HepG2 (cell line): ENCODE results near the gene ZC3H13. TPM values are rescaled to one million over a fixed set of nuclear protein-coding genes. Genes with fewer than 3 reads are reported as not detected.

Experiments
- ATAC-seq: fragments of 200-7000 bp; cut with Tn5 transposase; 3 replicates; pipeline ENCODE4 v1.9.1; 2020; ENCODE audit warnings: mild to moderate bottlenecking, moderate library complexity
- BruUV-seq: library from RNA; stranded (reverse); fragments of 400-500 nt; replicated peaks from 2 replicates; lab custom pipeline; 2021; lab: Mats Ljungman, UMichigan
- CTCF ChIA-PET: fragments of 300-600 bp; formaldehyde crosslinking; extraction: SDS; loops from one replicate; lab custom pipeline; 2021; ENCODE audit warnings: low total read pairs, inconsistent platforms, low intra/inter-chr PET ratio; lab: Yijun Ruan, JAX
- POLR2A ChIA-PET: fragments of 350-600 bp; sonication (Branson Sonifier 250); formaldehyde crosslinking; loops from one replicate; lab custom pipeline; 2020; ENCODE audit warnings: antibody characterized with exemption, inconsistent platforms; lab: Yijun Ruan, JAX
- DNase-seq: peaks from one replicate; pipeline ENCODE4 v3.0.0-alpha.2; 2015; ENCODE audit warnings: low spot score
- FAIRE-seq: peaks from 3 replicates; lab custom pipeline; 2011; peaks lifted over from hg19 to GRCh38; lab: Jason Lieb, UNC
- H2AFZ ChIP-seq: one replicate; pipeline ENCODE4 v1.6.1; 2011; ENCODE audit warnings: low read length, inconsistent platforms
- H3K27ac ChIP-seq: fragments of 300-600 bp; 3 replicates; pipeline ENCODE4 v1.8.0; 2011; ENCODE audit warnings: mixed run types, mild to moderate bottlenecking, mixed read lengths, low read length, inconsistent platforms; ENCODE audit not compliant: insufficient read depth; ENCODE audit errors: extremely low read length
- H3K27me3 ChIP-seq, 2 experiments: fragments of 200-600 bp in 1 of 2; 2 replicates in 1 of 2; 3 replicates in 1 of 2; pipeline versions ENCODE4 v1.6.0 to v1.8.0; 2011; ENCODE audit warnings: low read length in 2 of 2, mild to moderate bottlenecking in 2 of 2, moderate library complexity in 2 of 2, inconsistent platforms in 1 of 2; ENCODE audit not compliant: insufficient read depth in 2 of 2, control insufficient read depth in 1 of 2
- H3K36me3 ChIP-seq, 2 experiments: fragments of 200-600 bp in 1 of 2; replicated peaks in 1 of 2; 2 replicates in 1 of 2; 3 replicates in 1 of 2; pipeline versions ENCODE4 v1.5.1 to v1.8.0; 2011; ENCODE audit warnings: low read length in 2 of 2, inconsistent platforms in 1 of 2; ENCODE audit not compliant: insufficient read depth in 2 of 2, control insufficient read depth in 1 of 2
- H3K4me1 ChIP-seq: 2 replicates; pipeline ENCODE4 v1.5.1; 2012; ENCODE audit warnings: low read length, inconsistent platforms; ENCODE audit not compliant: insufficient read depth
- H3K4me2 ChIP-seq: 2 replicates; pipeline ENCODE4 v1.6.0; 2011; ENCODE audit warnings: low read depth, low read length, inconsistent platforms
- H3K4me3 ChIP-seq, 3 experiments: fragments of 200-600 bp in 1 of 3; sonication (generic), shearing (Covaris generic) in 1 of 3; replicated peaks in 1 of 3; 2 replicates each; pipeline ENCODE4 v1.5.1; 2011 to 2016; ENCODE audit warnings: low read length in 3 of 3, inconsistent platforms in 2 of 3, low read depth in 2 of 3, mild to moderate bottlenecking in 2 of 3, control low read depth in 1 of 3, mixed read lengths in 1 of 3; ENCODE audit not compliant: insufficient read depth in 1 of 3
- H3K79me2 ChIP-seq: one replicate; pipeline ENCODE4 v1.6.1; 2011; ENCODE audit warnings: low read length, inconsistent platforms; ENCODE audit not compliant: insufficient read depth
- H3K9ac ChIP-seq: 2 replicates; pipeline ENCODE4 v1.6.0; 2011; ENCODE audit warnings: mild to moderate bottlenecking, low read depth, low read length, inconsistent platforms; ENCODE audit not compliant: insufficient read depth
- H3K9me3 ChIP-seq: 2 replicates; pipeline ENCODE4 v1.5.1; 2012; ENCODE audit warnings: mild to moderate bottlenecking, low read length
- H4K20me1 ChIP-seq: 2 replicates; pipeline ENCODE4 v1.6.0; 2011; ENCODE audit warnings: inconsistent platforms, mild to moderate bottlenecking, low read length, moderate library complexity; ENCODE audit not compliant: insufficient read depth
- CTCF ChIP-seq: sonication (generic); formaldehyde crosslinking; IDR thresholded peaks from 2 replicates; pipeline ENCODE4 v1.5.0; 2020; ENCODE audit warnings: mild to moderate bottlenecking, missing genetic modification reagents, moderate library complexity
- FOSL1 ChIP-seq: sonication (generic); formaldehyde crosslinking; IDR thresholded peaks from 2 replicates; pipeline ENCODE4 v1.9.0; 2021; ENCODE audit warnings: missing genetic modification reagents, borderline replicate concordance
- KMT2B ChIP-seq: IDR thresholded peaks from 2 replicates; pipeline ENCODE4 v1.6.1; 2016; ENCODE audit warnings: missing genetic modification reagents, missing compliant biosample characterization
- MTERF4 ChIP-seq: sonication (generic); formaldehyde crosslinking; IDR thresholded peaks from 2 replicates; pipeline ENCODE4 v1.8.0; 2023; ENCODE audit warnings: mild to moderate bottlenecking, missing genetic modification reagents
- SMAD9 ChIP-seq: sonication (generic); formaldehyde crosslinking; IDR thresholded peaks from 2 replicates; pipeline ENCODE4 v1.5.1; 2020; ENCODE audit warnings: mild to moderate bottlenecking, missing genetic modification reagents
- SMC3 ChIP-seq: IDR thresholded peaks from 2 replicates; pipeline ENCODE4 v1.6.1; 2011; ENCODE audit warnings: low read length, improper control_type of control experiment
- STAG1 ChIP-seq: sonication (generic); formaldehyde crosslinking; IDR thresholded peaks from 2 replicates; pipeline ENCODE4 v1.4.0; 2020; ENCODE audit warnings: missing genetic modification reagents
- TFAP4 ChIP-seq: sonication (generic); IDR thresholded peaks from 2 replicates; pipeline ENCODE4 v1.6.1; 2016; ENCODE audit warnings: low read depth, borderline replicate concordance
- ZBTB8A ChIP-seq: sonication (generic); formaldehyde crosslinking; IDR thresholded peaks from 2 replicates; pipeline ENCODE4 v1.4.0; 2020; ENCODE audit warnings: mild to moderate bottlenecking, low read depth, missing genetic modification reagents, borderline replicate concordance
- ZNF124 ChIP-seq: sonication (generic); formaldehyde crosslinking; IDR thresholded peaks from 2 replicates; pipeline ENCODE4 v1.4.0; 2020; ENCODE audit warnings: missing genetic modification reagents
- WGBS: methylation state at CpG from one replicate; pipeline ENCODE4 v1.1.6; 2017; ENCODE audit warnings: low lambda C conversion rate; 5-methylcytosine and 5-hydroxymethylcytosine counted together
- in situ Hi-C: cut with HindIII; loops from 2 replicates; pipeline ENCODE4 v1.10.0; 2017; ENCODE audit warnings: low pct_unique_long_range_greater_than_20kb; ENCODE audit not compliant: extremely low pct_ligation_motif_present
- intact Hi-C: fragments of 100-400 bp; cut with micrococcal nuclease; formaldehyde crosslinking; loops from one replicate; pipeline ENCODE4 v1.10.0; 2022; ENCODE audit not compliant: unreplicated experiment
- polyA plus RNA-seq, 8 experiments: library from polyadenylated mRNA; depleted of rRNA in 3 of 8; stranded (reverse) in 7 of 8; unstranded in 1 of 8; fragments of >200 nt; fragmentation: Illumina TruSeq in 4 of 8; extraction: Trizol in 4 of 8; gene quantifications; 2 replicates each; pipeline versions ENCODE4 v1.2.1 to v1.2.3, GENCODE V29; 2011 to 2016; ENCODE audit warnings: low read depth in 4 of 8, missing spikeins in 1 of 8, mixed read lengths in 1 of 8; ENCODE audit not compliant: insufficient read depth in 1 of 8
- total RNA-seq, 5 experiments: library from RNA; depleted of rRNA; stranded (reverse); fragments of >200 nt; fragmentation: Illumina TruSeq; extraction: Trizol; gene quantifications; 2 replicates each; pipeline ENCODE4 v1.2.3, GENCODE V29; 2016; ENCODE audit warnings: low read depth in 1 of 5

ZC3H13 gene
- total and polyA plus RNA-seq, 2 of the 13 experiments (the other 11 are each of a cell fraction or from before 2014, with no cell fraction given) = 2.7 to 23.5 TPM

- 100% methylated on average over 5 of the region's 5 CpGs for WGBS
- TF ChIP-seq STAG1 (CRISPR knock-in tag) (peak; percentile 40; the same call in 1 of the 2 replicates), KMT2B (CRISPR knock-in tag) (no peak), ZBTB8A (CRISPR knock-in tag) (no peak), SMAD9 (CRISPR knock-in tag) (no peak), FOSL1 (CRISPR knock-in tag) (no peak), CTCF (peak; percentile 43), ZNF124 (CRISPR knock-in tag) (no peak), TFAP4 (peak; percentile 40; the same call in 1 of the 2 replicates), MTERF4 (CRISPR knock-in tag) (no peak), SMC3 (peak; percentile 66; the same call in 1 of the 2 replicates)
- intact Hi-C loops (loop anchor here (1.0 kb wide), 1 partner anchor 55 kb away; no protein-coding TSS in a partner anchor), in situ Hi-C loops (loop anchor here (5.0 kb wide), 1 partner anchor 56 kb away; no protein-coding TSS in a partner anchor)
- H3K27me3 ChIP-seq = no peaks in the 10 kb centered on the region
- no peak overlapping the region for H3K9ac ChIP-seq
- H3K36me3 ChIP-seq = peaks cover 6 to 76% of the 10 kb centered on the region in 2 experiments
- no peaks in the 10 kb centered on the region for H3K4me1 ChIP-seq
- no peak overlapping the region for H3K4me2 ChIP-seq
- CTCF ChIA-PET = interaction anchor here (2.6 kb wide), 1 partner anchor 54 kb away, joined by 27 read pairs; no protein-coding TSS in a partner anchor
- H3K79me2 ChIP-seq = no peaks in the 10 kb centered on the region
- no peaks in the 10 kb centered on the region for H4K20me1 ChIP-seq
- peak; percentile 43 for DNase-seq
- POLR2A ChIA-PET = no interaction called here
- no TSS peak for BruUV-seq
- no peak overlapping the region for H3K4me3 ChIP-seq
- no peak overlapping the region for H2AFZ ChIP-seq
- ATAC-seq = peak; percentile 93
- no peak for FAIRE-seq
- no peaks in the 10 kb centered on the region for H3K9me3 ChIP-seq
- no peak overlapping the region for H3K27ac ChIP-seq
These were observed 19.2 kb upstream of the ZC3H13 start for GRCh38 chr13:46071590-46072249.
